ENCODE results near the gene LRMDA. TPM values are rescaled to one million over a fixed set of nuclear protein-coding genes. Genes with fewer than 3 reads are reported as not detected.

The LRMDA gene
- total RNA-seq, 1 donor from 2014 or later, result 0.19 TPM

DNA sequence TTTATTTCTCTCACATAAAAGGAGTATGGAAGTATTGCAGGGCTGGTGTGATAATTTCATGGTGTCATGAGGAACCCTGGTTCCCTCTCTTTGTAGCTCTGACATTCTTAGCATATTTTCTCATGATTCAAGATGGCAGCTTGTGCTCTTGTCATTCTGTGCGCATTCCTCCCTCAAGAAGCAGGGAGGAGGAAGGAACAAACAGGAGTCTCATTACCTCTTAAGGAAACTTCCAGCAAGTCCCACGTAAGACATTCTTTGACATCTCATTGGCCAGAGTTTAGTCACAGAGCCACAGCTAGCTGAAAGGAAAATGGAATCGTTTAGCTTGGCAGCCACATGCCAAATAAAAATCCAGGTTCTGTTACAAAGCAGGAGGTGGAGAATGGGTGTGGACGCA lies 546.8 kb downstream of the LRMDA start:
- Mint-ChIP-seq H3K4me3 (ENCODE audit: unreplicated experiment) (no peak overlapping the region), H3K27ac (ENCODE audit: unreplicated experiment) (no peak overlapping the region), H3K36me3 (ENCODE audit: unreplicated experiment) (no peaks in the 10 kb centered on the region), H3K4me1 (ENCODE audit: unreplicated experiment) (no peaks in the 10 kb centered on the region), H3K27me3 (ENCODE audit: unreplicated experiment) (peaks cover 31% of the 10 kb centered on the region), H3K9me3 (ENCODE audit: unreplicated experiment) (no peaks in the 10 kb centered on the region)
- DNase-seq (ENCODE audit: extremely low spot score, unreplicated experiment), result no peak
- TF ChIP-seq, protein P1, sequence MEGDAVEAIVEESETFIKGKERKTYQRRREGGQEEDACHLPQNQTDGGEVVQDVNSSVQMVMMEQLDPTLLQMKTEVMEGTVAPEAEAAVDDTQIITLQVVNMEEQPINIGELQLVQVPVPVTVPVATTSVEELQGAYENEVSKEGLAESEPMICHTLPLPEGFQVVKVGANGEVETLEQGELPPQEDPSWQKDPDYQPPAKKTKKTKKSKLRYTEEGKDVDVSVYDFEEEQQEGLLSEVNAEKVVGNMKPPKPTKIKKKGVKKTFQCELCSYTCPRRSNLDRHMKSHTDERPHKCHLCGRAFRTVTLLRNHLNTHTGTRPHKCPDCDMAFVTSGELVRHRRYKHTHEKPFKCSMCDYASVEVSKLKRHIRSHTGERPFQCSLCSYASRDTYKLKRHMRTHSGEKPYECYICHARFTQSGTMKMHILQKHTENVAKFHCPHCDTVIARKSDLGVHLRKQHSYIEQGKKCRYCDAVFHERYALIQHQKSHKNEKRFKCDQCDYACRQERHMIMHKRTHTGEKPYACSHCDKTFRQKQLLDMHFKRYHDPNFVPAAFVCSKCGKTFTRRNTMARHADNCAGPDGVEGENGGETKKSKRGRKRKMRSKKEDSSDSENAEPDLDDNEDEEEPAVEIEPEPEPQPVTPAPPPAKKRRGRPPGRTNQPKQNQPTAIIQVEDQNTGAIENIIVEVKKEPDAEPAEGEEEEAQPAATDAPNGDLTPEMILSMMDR (IDR thresholded peaks at IDR 0.05), result no peak

DNA sequence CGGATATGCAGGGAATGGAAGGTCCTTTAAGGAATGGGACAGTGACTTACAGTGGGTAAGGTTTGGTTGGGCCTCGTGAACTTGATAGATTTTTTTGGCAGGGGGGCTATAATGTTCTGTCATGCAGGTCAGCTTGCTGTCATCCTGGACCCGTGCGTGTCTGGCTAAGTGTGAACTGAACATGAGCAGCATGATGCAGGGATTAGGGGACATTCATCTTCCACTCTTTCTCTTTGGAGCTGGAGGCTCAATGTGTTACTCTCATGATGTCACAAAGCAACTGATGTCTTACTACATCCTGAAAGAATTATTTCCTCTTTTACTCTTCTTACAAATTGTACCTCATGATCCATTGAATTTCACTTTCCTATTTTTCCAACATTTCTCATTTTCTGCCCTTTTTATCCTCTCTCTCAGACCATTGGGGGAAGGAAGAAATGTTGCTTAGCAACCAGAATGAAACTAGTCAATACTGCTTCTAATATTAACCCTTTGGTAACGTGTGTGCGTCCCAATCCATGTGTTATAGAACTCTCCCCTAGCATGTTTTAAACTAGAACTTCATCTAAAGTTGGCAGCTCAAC lies 549.1 kb downstream of the LRMDA start:
- no peak overlapping the region for H3K27ac Mint-ChIP-seq (ENCODE audit: unreplicated experiment)
- peaks cover 31% of the 10 kb centered on the region for H3K27me3 Mint-ChIP-seq (ENCODE audit: unreplicated experiment)
- TF ChIP-seq, protein P1 (IDR thresholded peaks at IDR 0.05), result no peak
- H3K4me3 Mint-ChIP-seq (ENCODE audit: unreplicated experiment), result no peak overlapping the region
- no peaks in the 10 kb centered on the region for H3K36me3 Mint-ChIP-seq (ENCODE audit: unreplicated experiment)
- DNase-seq (ENCODE audit: extremely low spot score, unreplicated experiment), result no peak
- no peaks in the 10 kb centered on the region for H3K9me3 Mint-ChIP-seq (ENCODE audit: unreplicated experiment)
- no peaks in the 10 kb centered on the region for H3K4me1 Mint-ChIP-seq (ENCODE audit: unreplicated experiment)

DNA sequence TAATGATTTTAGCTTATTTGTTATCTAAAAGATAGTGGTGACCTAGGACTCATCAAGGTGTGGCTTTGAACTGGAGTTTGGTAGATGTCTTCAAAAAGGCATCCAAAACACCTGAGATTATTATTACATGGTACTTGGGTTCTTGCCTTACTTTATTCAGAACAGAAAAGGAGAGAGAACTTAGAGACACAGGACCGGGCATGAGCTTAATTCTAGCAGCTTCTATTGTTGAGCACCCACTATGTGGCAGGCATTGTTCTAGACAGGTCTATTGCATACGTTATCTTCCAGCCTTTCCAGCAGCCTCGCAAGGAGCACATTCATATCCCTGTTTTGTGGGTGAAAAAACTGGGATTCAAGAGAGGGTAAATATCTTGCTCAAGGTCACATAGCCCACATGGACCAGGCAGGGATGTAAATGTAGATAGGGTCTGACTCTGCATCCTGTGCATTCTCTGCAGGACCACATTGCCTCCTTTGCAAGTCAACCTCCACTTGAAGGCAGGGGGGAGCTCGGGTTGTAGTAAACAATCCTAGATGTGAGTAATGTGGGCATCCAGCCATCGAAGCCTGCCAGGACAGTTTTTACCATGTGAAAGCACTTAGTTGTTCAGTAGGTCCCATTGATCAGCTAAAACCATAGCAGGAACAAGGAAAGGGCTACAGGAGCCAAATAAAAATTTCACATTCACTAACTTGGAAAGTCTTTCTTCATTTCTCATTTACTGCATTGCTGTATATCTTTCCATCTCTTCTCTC lies 551.4 kb downstream of the LRMDA start:
- peaks cover 23% of the 10 kb centered on the region for H3K27me3 Mint-ChIP-seq (ENCODE audit: unreplicated experiment)
- H3K4me3 Mint-ChIP-seq (ENCODE audit: unreplicated experiment), result no peak overlapping the region
- no peaks in the 10 kb centered on the region for H3K9me3 Mint-ChIP-seq (ENCODE audit: unreplicated experiment)
- no peak for DNase-seq (ENCODE audit: extremely low spot score, unreplicated experiment)
- no peak overlapping the region for H3K27ac Mint-ChIP-seq (ENCODE audit: unreplicated experiment)
- peaks cover 3% of the 10 kb centered on the region for H3K4me1 Mint-ChIP-seq (ENCODE audit: unreplicated experiment)
- H3K36me3 Mint-ChIP-seq (ENCODE audit: unreplicated experiment), result no peaks in the 10 kb centered on the region
- TF ChIP-seq, protein P1 (IDR thresholded peaks at IDR 0.05), result no peak

DNA sequence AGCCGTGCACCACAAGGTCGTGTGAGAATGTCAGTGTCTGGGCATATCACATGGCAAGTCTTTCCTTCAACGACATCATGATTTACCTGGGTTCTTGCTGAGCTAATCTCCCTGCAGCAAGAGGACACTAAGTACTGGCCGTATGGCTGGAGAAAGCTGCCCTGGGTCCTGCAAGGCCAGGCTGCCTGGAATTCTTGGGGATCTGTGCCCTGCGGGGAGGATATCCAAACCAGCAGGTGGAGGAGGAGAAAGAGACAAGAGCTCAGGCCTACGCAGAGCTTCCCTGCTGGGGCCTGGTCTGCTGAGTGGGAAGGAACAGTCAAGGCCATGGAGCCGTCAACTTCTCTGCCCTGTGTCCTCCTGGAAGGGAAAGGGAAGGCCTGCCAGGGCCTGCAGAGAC lies 552.6 kb downstream of the LRMDA start:
- Mint-ChIP-seq H3K4me3 (ENCODE audit: unreplicated experiment) (no peak overlapping the region), H3K27me3 (ENCODE audit: unreplicated experiment) (peaks cover 23% of the 10 kb centered on the region), H3K4me1 (ENCODE audit: unreplicated experiment) (peaks cover 3% of the 10 kb centered on the region), H3K27ac (ENCODE audit: unreplicated experiment) (no peak overlapping the region), H3K9me3 (ENCODE audit: unreplicated experiment) (no peaks in the 10 kb centered on the region), H3K36me3 (ENCODE audit: unreplicated experiment) (no peaks in the 10 kb centered on the region)
- TF ChIP-seq, protein P1 (IDR thresholded peaks at IDR 0.05), result no peak
- DNase-seq (ENCODE audit: extremely low spot score, unreplicated experiment), result no peak

DNA sequence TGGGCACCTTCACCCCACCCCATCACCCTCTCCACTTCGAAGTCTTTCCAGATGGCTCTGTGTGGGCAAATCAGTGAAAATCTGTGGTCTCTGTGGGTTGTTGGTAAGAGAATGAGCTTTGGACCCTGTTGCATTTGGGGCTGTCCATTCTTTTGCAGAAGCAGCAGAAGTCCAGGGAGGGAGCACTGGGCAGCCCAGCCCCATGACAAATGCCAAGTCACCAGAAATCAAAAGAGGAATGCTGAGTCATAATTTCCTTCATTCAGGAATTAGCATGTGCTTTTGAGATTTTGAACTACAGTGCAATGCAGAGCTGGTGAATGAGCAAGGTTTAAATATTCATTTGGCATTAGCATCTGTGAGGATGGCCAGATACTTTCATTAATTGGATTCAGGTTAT lies 556.2 kb downstream of the LRMDA start:
- Mint-ChIP-seq H3K27ac (ENCODE audit: unreplicated experiment) (no peak overlapping the region), H3K9me3 (ENCODE audit: unreplicated experiment) (no peaks in the 10 kb centered on the region), H3K4me1 (ENCODE audit: unreplicated experiment) (peaks cover 3% of the 10 kb centered on the region), H3K36me3 (ENCODE audit: unreplicated experiment) (no peaks in the 10 kb centered on the region), H3K27me3 (ENCODE audit: unreplicated experiment) (no peaks in the 10 kb centered on the region), H3K4me3 (ENCODE audit: unreplicated experiment) (no peak overlapping the region)
- TF ChIP-seq, protein P1 (IDR thresholded peaks at IDR 0.05), result no peak
- no peak for DNase-seq (ENCODE audit: extremely low spot score, unreplicated experiment)
